Thyroid gland (tissue), 4 donors: Measurements from ENCODE around the gene SURF6.

Source experiments
- POLR2A ChIP-seq, 2 donors: fragments of 450-650 bp; IDR thresholded peaks; one replicate each; pipeline ENCODE4 v1.6.1; 2017; ENCODE audit warnings: antibody characterized with exemption in 2 of 2, mild to moderate bottlenecking in 2 of 2, moderate library complexity in 1 of 2
- TF ChIP-seq, protein P1 (sequence below), 6 experiments: fragments of 200-600 bp in 3 of 6; fragments of 450-650 bp in 3 of 6; sonication (generic) in 3 of 6; IDR thresholded peaks; one replicate each; pipeline ENCODE4 v1.5.1; 2016 to 2019; ENCODE audit warnings: antibody characterized with exemption in 6 of 6, mild to moderate bottlenecking in 2 of 6, inconsistent platforms in 1 of 6, moderate library complexity in 1 of 6

DNA sequence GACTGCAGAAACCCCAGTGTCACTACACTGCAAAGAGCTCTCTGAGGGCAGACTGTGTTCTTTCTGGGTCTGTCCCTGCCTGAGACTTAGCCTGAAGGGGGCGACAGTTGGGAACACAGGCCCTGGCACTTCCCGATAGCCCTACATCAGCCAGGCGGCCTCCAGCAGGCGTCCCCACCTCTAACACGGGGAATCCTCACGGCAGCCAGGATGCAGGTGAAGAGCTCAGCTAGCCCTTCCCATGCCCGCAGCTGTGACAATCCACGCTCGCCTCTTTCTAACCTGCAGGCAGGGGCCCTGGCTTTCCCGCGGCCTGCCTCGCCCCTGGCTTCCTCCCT, 6.0 kb upstream of the SURF6 start:
- TF ChIP-seq, protein P1, sequence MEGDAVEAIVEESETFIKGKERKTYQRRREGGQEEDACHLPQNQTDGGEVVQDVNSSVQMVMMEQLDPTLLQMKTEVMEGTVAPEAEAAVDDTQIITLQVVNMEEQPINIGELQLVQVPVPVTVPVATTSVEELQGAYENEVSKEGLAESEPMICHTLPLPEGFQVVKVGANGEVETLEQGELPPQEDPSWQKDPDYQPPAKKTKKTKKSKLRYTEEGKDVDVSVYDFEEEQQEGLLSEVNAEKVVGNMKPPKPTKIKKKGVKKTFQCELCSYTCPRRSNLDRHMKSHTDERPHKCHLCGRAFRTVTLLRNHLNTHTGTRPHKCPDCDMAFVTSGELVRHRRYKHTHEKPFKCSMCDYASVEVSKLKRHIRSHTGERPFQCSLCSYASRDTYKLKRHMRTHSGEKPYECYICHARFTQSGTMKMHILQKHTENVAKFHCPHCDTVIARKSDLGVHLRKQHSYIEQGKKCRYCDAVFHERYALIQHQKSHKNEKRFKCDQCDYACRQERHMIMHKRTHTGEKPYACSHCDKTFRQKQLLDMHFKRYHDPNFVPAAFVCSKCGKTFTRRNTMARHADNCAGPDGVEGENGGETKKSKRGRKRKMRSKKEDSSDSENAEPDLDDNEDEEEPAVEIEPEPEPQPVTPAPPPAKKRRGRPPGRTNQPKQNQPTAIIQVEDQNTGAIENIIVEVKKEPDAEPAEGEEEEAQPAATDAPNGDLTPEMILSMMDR (IDR thresholded peaks at IDR 0.05), result no peak
- TF ChIP-seq POLR2A (IDR thresholded peaks at IDR 0.05), result no peak
